ENCODE data around the gene SAG. TPM values are rescaled to one million over a fixed set of nuclear protein-coding genes. Genes with fewer than 3 reads are reported as not detected.
"Not testable (repeated sequence)": the region's sequence is repeated elsewhere in the genome, so short reads cannot be mapped to it uniquely, and the experiment has no call there.

SAG gene
- total and polyA plus RNA-seq, 4 donors, result not detected

- WGBS, result 79% methylated on average over 15 of the region's 15 CpGs
- no peak overlapping the region for H3K9ac ChIP-seq (ENCODE audit: low read depth in 1 of 2, low read length in 2 of 2)
- H3K27ac ChIP-seq (ENCODE audit: low read depth in 1 of 2, low read length in 2 of 2), result peak overlapping the region; percentile 49 to 70
- no peaks in the 10 kb centered on the region for H3K36me3 ChIP-seq (ENCODE audit: control insufficient read depth in 4 of 4, insufficient read depth in 3 of 4, low read depth in 1 of 4, low read length in 3 of 4)
- peak in 1 of 2 donors; percentile 67 for TF ChIP-seq EGR1 (IDR thresholded peaks at IDR 0.05; ENCODE audit: low read depth in 2 of 2)
- TF ChIP-seq MAX (IDR thresholded peaks at IDR 0.05), result peak; percentile 75
- TF ChIP-seq GABPA (IDR thresholded peaks at IDR 0.05 in 1 of 2, conservative IDR thresholded peaks at IDR 0.05 in 1 of 2), result peak; percentile 51 to 69
- TF ChIP-seq REST (IDR thresholded peaks at IDR 0.05), result no peak
- no peak for TF ChIP-seq HNF4A (conservative IDR thresholded peaks at IDR 0.05)
- TF ChIP-seq RAD21 (IDR thresholded peaks at IDR 0.05), result peak in 1 of 2 donors; percentile 12
- peak; percentile 48 for TF ChIP-seq SP1 (IDR thresholded peaks at IDR 0.05)
- peak; percentile 25 for TF ChIP-seq YY1 (IDR thresholded peaks at IDR 0.05)
- no peaks in the 10 kb centered on the region for H3K4me1 ChIP-seq (ENCODE audit: control insufficient read depth in 4 of 4, insufficient read depth in 4 of 4, low read length in 3 of 4)
- no peaks in the 10 kb centered on the region for H3K9me3 ChIP-seq (ENCODE audit: control insufficient read depth in 4 of 4, low read length in 3 of 4)
- DNase-seq (ENCODE audit: low spot score), result no peak
- H3K4me3 ChIP-seq (ENCODE audit: low read depth in 1 of 3, low read length in 3 of 3), result no peak overlapping the region
- no peaks in the 10 kb centered on the region for H3K27me3 ChIP-seq (ENCODE audit: control insufficient read depth in 4 of 4, insufficient read depth in 4 of 4, low read length in 3 of 4)
These were observed 23.9 kb downstream of the SAG start for GRCh38 chr2:233331536-233331935.

GRCh38 chr2:233332125-233332524 is 24.5 kb downstream of the SAG start:
- Histone ChIP-seq H3K9ac (ENCODE audit: low read depth in 1 of 2, low read length in 2 of 2) (no peak overlapping the region), H3K36me3 (ENCODE audit: control insufficient read depth in 4 of 4, insufficient read depth in 3 of 4, low read depth in 1 of 4, low read length in 3 of 4) (no peaks in the 10 kb centered on the region), H3K9me3 (ENCODE audit: control insufficient read depth in 4 of 4, low read length in 3 of 4) (no peaks in the 10 kb centered on the region), H3K4me1 (ENCODE audit: control insufficient read depth in 4 of 4, insufficient read depth in 4 of 4, low read length in 3 of 4) (no peaks in the 10 kb centered on the region), H3K4me3 (ENCODE audit: low read depth in 1 of 3, low read length in 3 of 3) (no peak overlapping the region), H3K27me3 (ENCODE audit: control insufficient read depth in 4 of 4, insufficient read depth in 4 of 4, low read length in 3 of 4) (no peaks in the 10 kb centered on the region), H3K27ac (ENCODE audit: low read depth in 1 of 2, low read length in 2 of 2) (peak overlapping the region; percentile 55 to 73)
- no peak for DNase-seq (ENCODE audit: low spot score)
- TF ChIP-seq YY1 (IDR thresholded peaks at IDR 0.05), result no peak
- WGBS, result 87% methylated on average over 4 of the region's 4 CpGs

GRCh38 chr2:233334915-233335314 is 27.3 kb downstream of the SAG start:
- TF ChIP-seq MAX (IDR thresholded peaks at IDR 0.05) (no peak), REST (IDR thresholded peaks at IDR 0.05) (no peak)
- Histone ChIP-seq H3K36me3 (ENCODE audit: control insufficient read depth in 4 of 4, insufficient read depth in 3 of 4, low read depth in 1 of 4, low read length in 3 of 4) (no peaks in the 10 kb centered on the region), H3K27me3 (ENCODE audit: control insufficient read depth in 4 of 4, insufficient read depth in 4 of 4, low read length in 3 of 4) (no peaks in the 10 kb centered on the region), H3K9me3 (ENCODE audit: control insufficient read depth in 4 of 4, low read length in 3 of 4) (no peaks in the 10 kb centered on the region), H3K4me1 (ENCODE audit: control insufficient read depth in 4 of 4, insufficient read depth in 4 of 4, low read length in 3 of 4) (no peaks in the 10 kb centered on the region), H3K9ac (ENCODE audit: low read depth in 1 of 2, low read length in 2 of 2) (no peak overlapping the region), H3K27ac (ENCODE audit: low read depth in 1 of 2, low read length in 2 of 2) (no peak overlapping the region), H3K4me3 (ENCODE audit: low read depth in 1 of 3, low read length in 3 of 3) (no peak overlapping the region)
- no peak for DNase-seq (ENCODE audit: low spot score)
- WGBS, result 96% methylated on average over 11 of the region's 11 CpGs

GRCh38 chr2:233336091-233336490 is 28.5 kb downstream of the SAG start:
- WGBS, result 93% methylated on average over 13 of the region's 13 CpGs
- not testable (repeated sequence) for H3K9ac ChIP-seq (ENCODE audit: low read depth in 1 of 2, low read length in 2 of 2); H3K27ac ChIP-seq (ENCODE audit: low read depth in 1 of 2, low read length in 2 of 2); H3K9me3 ChIP-seq (ENCODE audit: control insufficient read depth in 4 of 4, low read length in 3 of 4); H3K36me3 ChIP-seq (ENCODE audit: control insufficient read depth in 4 of 4, insufficient read depth in 3 of 4, low read depth in 1 of 4, low read length in 3 of 4); H3K4me1 ChIP-seq (ENCODE audit: control insufficient read depth in 4 of 4, insufficient read depth in 4 of 4, low read length in 3 of 4); H3K27me3 ChIP-seq (ENCODE audit: control insufficient read depth in 4 of 4, insufficient read depth in 4 of 4, low read length in 3 of 4); DNase-seq (ENCODE audit: low spot score); H3K4me3 ChIP-seq (ENCODE audit: low read depth in 1 of 3, low read length in 3 of 3)

Data from liver (tissue), 9 donors.